HCT116 (cell line): Measurements from ENCODE around the gene GLCE.

ENCODE experiments used
- CEBPB ChIP-seq: IDR thresholded peaks from 2 replicates; pipeline ENCODE4 v1.6.1; 2012; ENCODE audit warnings: low read depth
- POLR2A ChIP-seq: IDR thresholded peaks from 2 replicates; pipeline ENCODE4 v1.7.0; 2011; ENCODE audit warnings: borderline replicate concordance; ENCODE audit not compliant: insufficient read depth, insufficient read length; ENCODE audit errors: extremely low read depth
- REST ChIP-seq: IDR thresholded peaks from 2 replicates; pipeline ENCODE4 v1.6.1; 2012; ENCODE audit warnings: low read depth
- TCF7L2 ChIP-seq: IDR thresholded peaks from 2 replicates; pipeline ENCODE4 v1.7.0; 2011; ENCODE audit warnings: borderline replicate concordance, inconsistent platforms; ENCODE audit not compliant: insufficient read depth, insufficient read length; ENCODE audit errors: extremely low read depth
- YY1 ChIP-seq: IDR thresholded peaks from 2 replicates; pipeline ENCODE4 v1.6.1; 2011; ENCODE audit warnings: low read length, low read depth, moderate library complexity, mild to moderate bottlenecking; ENCODE audit not compliant: insufficient replicate concordance; ENCODE audit errors: extremely low read depth
- TF ChIP-seq, protein P1 (sequence below), 3 experiments: fragments of 200-600 bp in 1 of 3; sonication (generic) in 1 of 3; IDR thresholded peaks in 2 of 3; conservative IDR thresholded peaks in 1 of 3; 2 replicates each; pipeline ENCODE4 v1.5.1; 2012 to 2017; ENCODE audit warnings: low read depth in 2 of 3, low read length in 2 of 3, antibody characterized with exemption in 1 of 3, borderline replicate concordance in 1 of 3, control low read depth in 1 of 3, mild to moderate bottlenecking in 1 of 3, mixed read lengths in 1 of 3, mixed run types in 1 of 3, moderate library complexity in 1 of 3; ENCODE audit not compliant: insufficient read depth in 1 of 3
- TF ChIP-seq, protein P2 (sequence below): IDR thresholded peaks from 2 replicates; pipeline ENCODE4 v1.6.1; 2012

GRCh38 chr15:69194025-69194827, 33.8 kb downstream of the GLCE start:
- TF ChIP-seq POLR2A (no peak), REST (no peak), TCF7L2 (no peak), YY1 (no peak), CEBPB (no peak)
- TF ChIP-seq, protein P1, sequence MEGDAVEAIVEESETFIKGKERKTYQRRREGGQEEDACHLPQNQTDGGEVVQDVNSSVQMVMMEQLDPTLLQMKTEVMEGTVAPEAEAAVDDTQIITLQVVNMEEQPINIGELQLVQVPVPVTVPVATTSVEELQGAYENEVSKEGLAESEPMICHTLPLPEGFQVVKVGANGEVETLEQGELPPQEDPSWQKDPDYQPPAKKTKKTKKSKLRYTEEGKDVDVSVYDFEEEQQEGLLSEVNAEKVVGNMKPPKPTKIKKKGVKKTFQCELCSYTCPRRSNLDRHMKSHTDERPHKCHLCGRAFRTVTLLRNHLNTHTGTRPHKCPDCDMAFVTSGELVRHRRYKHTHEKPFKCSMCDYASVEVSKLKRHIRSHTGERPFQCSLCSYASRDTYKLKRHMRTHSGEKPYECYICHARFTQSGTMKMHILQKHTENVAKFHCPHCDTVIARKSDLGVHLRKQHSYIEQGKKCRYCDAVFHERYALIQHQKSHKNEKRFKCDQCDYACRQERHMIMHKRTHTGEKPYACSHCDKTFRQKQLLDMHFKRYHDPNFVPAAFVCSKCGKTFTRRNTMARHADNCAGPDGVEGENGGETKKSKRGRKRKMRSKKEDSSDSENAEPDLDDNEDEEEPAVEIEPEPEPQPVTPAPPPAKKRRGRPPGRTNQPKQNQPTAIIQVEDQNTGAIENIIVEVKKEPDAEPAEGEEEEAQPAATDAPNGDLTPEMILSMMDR (IDR thresholded peaks at IDR 0.05 in 2 of 3, conservative IDR thresholded peaks at IDR 0.05 in 1 of 3; ENCODE audit: borderline replicate concordance in 1 of 3, insufficient read depth in 1 of 3, low read depth in 2 of 3, low read length in 2 of 3): no peak
- TF ChIP-seq, protein P2, sequence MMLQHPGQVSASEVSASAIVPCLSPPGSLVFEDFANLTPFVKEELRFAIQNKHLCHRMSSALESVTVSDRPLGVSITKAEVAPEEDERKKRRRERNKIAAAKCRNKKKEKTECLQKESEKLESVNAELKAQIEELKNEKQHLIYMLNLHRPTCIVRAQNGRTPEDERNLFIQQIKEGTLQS: no peak
